Endothelial cell (in vitro differentiated cells): ENCODE measurements around the gene TMEM141. TPM values are rescaled to one million over a fixed set of nuclear protein-coding genes. Genes with fewer than 3 reads are reported as not detected.

Experiments used
- DNase-seq: peaks from one replicate; pipeline ENCODE4 v3.0.0; 2021; ENCODE audit warnings: low spot score
- H3K27ac Mint-ChIP-seq: one replicate; pipeline ENCODE4 v1.8.0; 2021; ENCODE audit warnings: mixed read lengths, inconsistent platforms; ENCODE audit not compliant: unreplicated experiment
- H3K27me3 Mint-ChIP-seq: one replicate; pipeline ENCODE4 v1.8.0; 2021; ENCODE audit warnings: mild to moderate bottlenecking, moderate library complexity, mixed read lengths, inconsistent platforms; ENCODE audit not compliant: unreplicated experiment
- H3K36me3 Mint-ChIP-seq: one replicate; pipeline ENCODE4 v1.8.0; 2021; ENCODE audit warnings: mild to moderate bottlenecking, low read depth, mixed read lengths, inconsistent platforms; ENCODE audit not compliant: unreplicated experiment
- H3K4me1 Mint-ChIP-seq: one replicate; pipeline ENCODE4 v1.8.0; 2021; ENCODE audit warnings: mild to moderate bottlenecking, mixed read lengths, inconsistent platforms; ENCODE audit not compliant: unreplicated experiment
- H3K4me3 Mint-ChIP-seq: one replicate; pipeline ENCODE4 v1.8.0; 2021; ENCODE audit warnings: mild to moderate bottlenecking, mixed read lengths, inconsistent platforms; ENCODE audit not compliant: unreplicated experiment
- H3K9me3 Mint-ChIP-seq: one replicate; pipeline ENCODE4 v1.8.0; 2021; ENCODE audit warnings: mixed read lengths, inconsistent platforms; ENCODE audit not compliant: unreplicated experiment
- CTCF ChIP-seq: fragments of 200-600 bp; sonication (generic); IDR thresholded peaks from one replicate; pipeline ENCODE4 v1.5.0; 2021; ENCODE audit warnings: antibody characterized with exemption; ENCODE audit not compliant: unreplicated experiment
- total RNA-seq: library from RNA; stranded (reverse); fragmentation: NEBNext Ultra II Directional; extraction: Animal tissue kit (Norgen Biotek cat#: 25700); gene quantifications from one replicate; pipeline ENCODE4 v1.2.1, GENCODE V29; 2021; ENCODE audit not compliant: unreplicated experiment

The TMEM141 gene
- total RNA-seq, 1 donor from 2014 or later = 73.0 TPM

- H3K4me3 Mint-ChIP-seq = no peak overlapping the region
- peaks cover 4% of the 10 kb centered on the region for H3K36me3 Mint-ChIP-seq
- no peak for TF ChIP-seq CTCF
- H3K27me3 Mint-ChIP-seq = peaks cover 7% of the 10 kb centered on the region
- DNase-seq = no peak
- H3K27ac Mint-ChIP-seq = no peak overlapping the region
- no peaks in the 10 kb centered on the region for H3K9me3 Mint-ChIP-seq
- H3K4me1 Mint-ChIP-seq = peaks cover 6% of the 10 kb centered on the region
Observed at GRCh38 chr9:136825295-136826187, 34.4 kb downstream of the TMEM141 start.

GRCh38 chr9:136826188-136826541, 35.0 kb downstream of the TMEM141 start:
- H3K36me3 Mint-ChIP-seq = peaks cover 3% of the 10 kb centered on the region
- H3K27me3 Mint-ChIP-seq = peaks cover 2% of the 10 kb centered on the region
- no peak for DNase-seq
- H3K27ac Mint-ChIP-seq = no peak overlapping the region
- no peak for TF ChIP-seq CTCF
- H3K4me1 Mint-ChIP-seq = peaks cover under 1% of the 10 kb centered on the region
- no peaks in the 10 kb centered on the region for H3K9me3 Mint-ChIP-seq
- H3K4me3 Mint-ChIP-seq = no peak overlapping the region

DNA sequence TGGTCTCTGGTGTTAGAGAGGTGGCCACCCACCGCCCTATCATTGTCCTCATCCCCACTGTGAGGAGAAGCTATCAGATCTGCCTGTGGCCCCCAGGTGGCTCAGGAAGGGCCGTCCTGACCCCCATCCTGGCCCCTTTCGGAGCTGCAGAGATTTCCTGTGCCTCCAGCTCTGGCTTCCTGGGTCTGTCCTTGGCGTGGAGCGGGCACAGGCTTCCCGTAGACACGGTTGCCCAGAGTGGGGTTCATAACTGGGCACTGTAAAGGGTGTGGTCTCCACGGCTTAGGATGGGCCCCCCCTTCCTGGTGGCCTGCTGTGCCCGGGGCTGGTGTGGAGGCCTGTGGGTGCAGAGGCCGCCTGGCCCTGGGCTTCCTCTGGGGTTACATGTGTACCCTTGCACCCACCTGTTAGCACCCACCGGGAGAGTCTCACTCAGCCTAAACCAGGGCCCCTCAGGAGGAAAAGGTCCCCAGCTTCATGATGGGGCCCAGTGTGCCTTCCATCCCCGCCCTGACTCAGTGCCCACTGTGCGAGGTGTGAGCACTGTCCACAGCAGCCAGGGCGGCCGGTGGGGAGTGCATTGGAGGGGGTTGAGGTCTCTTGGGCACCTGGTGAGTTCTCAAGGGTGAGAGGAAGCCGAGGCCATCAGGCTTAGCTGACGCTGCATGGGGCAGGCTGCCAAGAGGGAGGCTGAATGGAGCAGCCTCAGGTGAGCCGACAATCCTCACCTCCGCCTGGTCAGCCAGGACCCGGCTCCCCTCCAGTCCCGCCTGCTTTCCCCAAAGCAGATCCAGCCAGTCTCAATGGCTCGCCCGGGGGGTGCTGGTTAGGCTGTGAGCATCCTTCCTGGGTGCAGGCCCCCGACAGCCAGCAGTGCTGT, 35.8 kb downstream of the TMEM141 start:
- Mint-ChIP-seq H3K4me1 (no peaks in the 10 kb centered on the region), H3K9me3 (no peaks in the 10 kb centered on the region), H3K36me3 (peaks cover 3% of the 10 kb centered on the region), H3K27ac (no peak overlapping the region), H3K27me3 (peaks cover 2% of the 10 kb centered on the region), H3K4me3 (no peak overlapping the region)
- no peak for DNase-seq
- TF ChIP-seq CTCF = no peak

GRCh38 chr9:136827794-136828473, 36.8 kb downstream of the TMEM141 start:
- TF ChIP-seq CTCF = no peak
- Mint-ChIP-seq H3K27me3 (no peaks in the 10 kb centered on the region), H3K27ac (no peak overlapping the region), H3K9me3 (no peaks in the 10 kb centered on the region), H3K4me1 (no peaks in the 10 kb centered on the region), H3K4me3 (no peak overlapping the region), H3K36me3 (peaks cover 7% of the 10 kb centered on the region)
- DNase-seq = no peak
